Stimulated activated naive B cell treated with anti-CD40 and anti-IgM and Interleukin-4, amounts not matched to agents 10 μg/mL and 1 μg/mL and 100 μg/mL, for 72 hours (primary cell): ENCODE data around the gene TOMM7.

Experiments
- ATAC-seq, 2 donors: fragments of 150-1000 bp; cut with Tn5 transposase; replicated peaks; 2 replicates each; pipeline ENCODE4 v1.10.0; 2021; ENCODE audit warnings: moderate library complexity in 1 of 2
- DNase-seq: peaks from one replicate; pipeline ENCODE4 v3.0.0; 2021
- H3K27ac Mint-ChIP-seq: one replicate; pipeline ENCODE4 v1.8.0; 2022; ENCODE audit warnings: mild to moderate bottlenecking, mixed read lengths
- H3K27me3 Mint-ChIP-seq, 2 donors: one replicate each; pipeline ENCODE4 v1.8.0; 2022; ENCODE audit warnings: mixed read lengths in 2 of 2
- H3K36me3 Mint-ChIP-seq, 2 donors: one replicate each; pipeline ENCODE4 v1.8.0; 2022; ENCODE audit warnings: mixed read lengths in 2 of 2, mild to moderate bottlenecking in 1 of 2
- H3K4me1 Mint-ChIP-seq, 2 donors: one replicate each; pipeline ENCODE4 v1.8.0; 2022; ENCODE audit warnings: mixed read lengths in 2 of 2, mild to moderate bottlenecking in 1 of 2
- H3K4me3 Mint-ChIP-seq, 2 donors: one replicate each; pipeline ENCODE4 v1.8.0; 2022; ENCODE audit warnings: mild to moderate bottlenecking in 2 of 2, mixed read lengths in 2 of 2, moderate library complexity in 1 of 2
- H3K9me3 Mint-ChIP-seq, 2 donors: one replicate each; pipeline ENCODE4 v1.8.0; 2022; ENCODE audit warnings: mixed read lengths in 2 of 2, mild to moderate bottlenecking in 1 of 2

Gene TOMM7

DNA sequence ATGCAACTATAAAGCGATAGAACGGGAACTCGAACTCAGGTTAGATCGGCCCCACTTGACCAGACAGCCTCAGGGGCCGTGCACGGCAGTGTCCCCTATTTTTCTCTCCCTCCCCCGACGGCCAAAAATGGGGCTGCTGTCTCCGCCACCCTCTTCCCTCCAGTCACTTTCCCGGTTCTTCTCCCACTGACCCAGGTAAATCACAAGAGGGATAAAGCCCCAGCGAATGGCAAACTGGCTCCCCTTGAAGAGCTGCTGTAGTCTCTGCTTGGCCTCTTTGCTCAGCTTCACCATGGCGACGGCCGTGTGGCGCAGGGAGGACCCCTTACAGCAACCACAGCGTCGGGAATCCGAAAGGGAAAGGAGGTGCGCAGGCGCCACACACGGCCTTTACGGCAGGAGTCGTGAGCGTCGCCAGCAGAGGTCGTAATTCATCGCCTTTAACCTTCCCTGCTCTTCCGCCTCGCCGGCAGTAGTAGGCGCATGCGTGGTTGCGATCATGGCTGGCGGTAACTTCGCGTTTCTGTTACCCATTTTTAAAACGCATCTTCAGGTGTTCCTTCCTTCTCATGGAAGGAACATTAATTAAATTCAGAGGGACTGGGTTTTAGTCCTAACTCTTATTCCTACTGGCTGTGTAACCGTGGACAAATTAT, at the start of gene TOMM7:
Gene TOMM7, minus strand, starts transcription at position 364 of the 656 bp plus-strand sequence. Its CDS starts 70 bp downstream, at position 294.
- Mint-ChIP-seq H3K36me3 (peaks cover 8 to 16% of the 10 kb centered on the region in 2 donors), H3K9me3 (no peaks in the 10 kb centered on the region), H3K27me3 (peaks cover 13 to 19% of the 10 kb centered on the region in 2 donors), H3K4me3 (peak within 1 kb of the TSS; percentile 93 to 98), H3K27ac (peak within 1 kb of the TSS; percentile 99), H3K4me1 (peaks cover 7 to 33% of the 10 kb centered on the region in 2 donors)
- DNase-seq (peak; percentile 86), ATAC-seq (peak; percentile 96)

GRCh38 chr7:22872096-22872807, 49.6 kb upstream of the TOMM7 start:
- Mint-ChIP-seq H3K36me3 (peaks cover 19 to 22% of the 10 kb centered on the region in 2 donors), H3K9me3 (no peaks in the 10 kb centered on the region), H3K4me1 (peaks cover 21 to 27% of the 10 kb centered on the region in 2 donors), H3K27ac (no peak overlapping the region), H3K27me3 (no peaks in the 10 kb centered on the region), H3K4me3 (peak overlapping the region in 1 of 2 donors; percentile 15)
- ATAC-seq: peak; percentile 90 to 91
- no peak for DNase-seq

GRCh38 chr7:22871661-22872060, 49.0 kb upstream of the TOMM7 start:
- H3K27ac Mint-ChIP-seq: peak overlapping the region; percentile 27
- DNase-seq (no peak), ATAC-seq (no peak)
- peaks cover 21 to 32% of the 10 kb centered on the region in 2 donors for H3K4me1 Mint-ChIP-seq
- peak overlapping the region in 1 of 2 donors; percentile 15 for H3K4me3 Mint-ChIP-seq
- H3K27me3 Mint-ChIP-seq: no peaks in the 10 kb centered on the region
- peaks cover 20 to 22% of the 10 kb centered on the region in 2 donors for H3K36me3 Mint-ChIP-seq
- no peaks in the 10 kb centered on the region for H3K9me3 Mint-ChIP-seq

DNA sequence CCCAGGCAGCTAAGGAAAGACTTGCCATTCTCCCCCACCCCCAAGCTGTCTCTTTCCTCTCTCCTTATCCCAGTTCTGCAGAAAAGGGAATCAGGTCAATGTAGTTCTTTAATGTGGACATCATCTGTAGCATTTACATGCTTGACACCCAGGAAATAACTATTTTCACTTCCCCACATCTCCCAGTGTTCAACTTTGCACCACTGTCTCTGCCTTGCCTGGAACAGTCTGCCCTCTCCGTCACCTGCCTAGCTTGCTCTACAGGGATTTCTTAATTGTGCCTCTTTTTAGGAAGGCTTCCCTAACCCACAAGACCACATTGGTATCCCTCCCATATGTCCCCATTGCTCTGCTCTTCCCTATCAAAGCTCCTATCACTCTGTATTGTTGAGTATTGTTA, 45.9 kb upstream of the TOMM7 start:
- ATAC-seq: peak; percentile 28 to 32

DNA sequence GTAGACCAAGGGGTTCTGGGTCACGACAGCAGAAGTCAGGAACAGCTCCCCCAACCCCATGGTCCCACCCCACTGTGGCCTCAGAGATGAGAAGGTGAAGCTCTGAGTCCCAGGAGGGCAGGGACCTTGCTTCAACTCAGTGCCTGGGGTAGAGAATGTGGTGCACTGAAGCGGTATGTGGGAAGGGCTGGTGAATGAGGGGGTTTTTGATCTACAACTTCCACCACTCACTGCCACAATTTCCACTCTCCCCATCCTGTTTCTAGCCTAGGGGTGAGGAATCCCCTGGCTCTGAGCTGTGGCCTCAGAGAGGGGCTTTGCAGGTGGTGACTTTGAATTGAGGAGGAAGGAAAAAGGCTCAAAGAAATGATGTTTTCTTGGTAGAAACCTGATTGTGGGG, 44.9 kb upstream of the TOMM7 start:
- Mint-ChIP-seq H3K27ac (no peak overlapping the region), H3K9me3 (no peaks in the 10 kb centered on the region), H3K4me3 (no peak overlapping the region), H3K4me1 (peaks cover 39 to 54% of the 10 kb centered on the region in 2 donors), H3K36me3 (peaks cover 47 to 52% of the 10 kb centered on the region in 2 donors), H3K27me3 (no peaks in the 10 kb centered on the region)
- ATAC-seq (peak in 1 of 2 donors; percentile 15), DNase-seq (no peak)

More for the DNA sequence above, 45.9 kb upstream of the TOMM7 start:
- Mint-ChIP-seq H3K9me3 (no peaks in the 10 kb centered on the region), H3K27me3 (no peaks in the 10 kb centered on the region), H3K36me3 (peaks cover 39 to 44% of the 10 kb centered on the region in 2 donors), H3K4me3 (no peak overlapping the region), H3K27ac (no peak overlapping the region), H3K4me1 (peaks cover 38 to 55% of the 10 kb centered on the region in 2 donors)
- DNase-seq: no peak

DNA sequence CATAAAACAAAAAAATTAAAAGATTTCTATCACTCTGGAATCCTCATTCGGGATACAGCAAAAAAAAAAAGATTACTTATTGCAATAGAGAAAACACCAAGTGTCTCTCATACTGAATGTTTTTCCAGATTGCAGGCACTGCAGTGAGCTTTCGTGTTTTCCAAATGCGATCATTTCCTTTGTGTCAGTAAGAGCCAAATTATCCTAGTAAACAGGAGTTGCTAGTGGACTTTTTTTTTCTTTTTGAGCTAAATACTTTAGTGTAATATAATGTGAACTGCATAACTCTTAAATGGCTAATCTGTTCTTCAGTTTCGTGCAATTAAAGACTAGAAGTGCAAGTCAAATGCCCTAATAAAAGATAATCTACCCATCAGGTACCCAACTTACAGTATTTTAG, 44.4 kb upstream of the TOMM7 start:
- Mint-ChIP-seq H3K4me1 (peaks cover 33 to 49% of the 10 kb centered on the region in 2 donors), H3K4me3 (no peak overlapping the region), H3K27ac (no peak overlapping the region), H3K36me3 (peaks cover 51 to 56% of the 10 kb centered on the region in 2 donors), H3K27me3 (no peaks in the 10 kb centered on the region), H3K9me3 (no peaks in the 10 kb centered on the region)
- ATAC-seq (no peak), DNase-seq (no peak)

DNA sequence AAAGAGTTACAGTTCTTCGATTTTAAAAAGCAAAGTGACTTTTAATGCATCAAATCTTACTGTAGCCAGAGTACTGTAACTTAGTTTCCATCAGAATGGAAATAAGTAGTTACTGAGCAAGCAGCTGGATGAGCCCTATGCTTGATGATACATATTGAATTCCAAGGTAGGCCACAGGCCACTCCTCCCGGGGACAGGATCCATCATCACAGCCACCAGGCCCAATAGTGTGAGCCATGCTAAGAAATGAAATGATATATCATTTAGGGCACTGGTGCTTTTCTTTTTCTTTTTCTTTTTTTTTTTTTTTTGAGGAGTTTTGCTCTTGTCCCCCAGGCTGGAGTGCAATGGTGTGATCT, 42.9 kb upstream of the TOMM7 start:
- H3K4me3 Mint-ChIP-seq: no peak overlapping the region
- peaks cover 35 to 46% of the 10 kb centered on the region in 2 donors for H3K4me1 Mint-ChIP-seq
- H3K9me3 Mint-ChIP-seq: no peaks in the 10 kb centered on the region
- ATAC-seq: no peak
- no peaks in the 10 kb centered on the region for H3K27me3 Mint-ChIP-seq
- DNase-seq: no peak
- H3K27ac Mint-ChIP-seq: peak overlapping the region; percentile 86
- peaks cover 55 to 65% of the 10 kb centered on the region in 2 donors for H3K36me3 Mint-ChIP-seq

- DNase-seq (peak; percentile 12), ATAC-seq (peak; percentile 48 to 51)
- Mint-ChIP-seq H3K27me3 (no peaks in the 10 kb centered on the region), H3K36me3 (peaks cover 54 to 64% of the 10 kb centered on the region in 2 donors), H3K9me3 (no peaks in the 10 kb centered on the region), H3K27ac (peak overlapping the region; percentile 86), H3K4me3 (peak overlapping the region in 1 of 2 donors; percentile 5), H3K4me1 (peaks cover 37 to 46% of the 10 kb centered on the region in 2 donors)
Measured at GRCh38 chr7:22864855-22865601, 42.4 kb upstream of the TOMM7 start.

DNA sequence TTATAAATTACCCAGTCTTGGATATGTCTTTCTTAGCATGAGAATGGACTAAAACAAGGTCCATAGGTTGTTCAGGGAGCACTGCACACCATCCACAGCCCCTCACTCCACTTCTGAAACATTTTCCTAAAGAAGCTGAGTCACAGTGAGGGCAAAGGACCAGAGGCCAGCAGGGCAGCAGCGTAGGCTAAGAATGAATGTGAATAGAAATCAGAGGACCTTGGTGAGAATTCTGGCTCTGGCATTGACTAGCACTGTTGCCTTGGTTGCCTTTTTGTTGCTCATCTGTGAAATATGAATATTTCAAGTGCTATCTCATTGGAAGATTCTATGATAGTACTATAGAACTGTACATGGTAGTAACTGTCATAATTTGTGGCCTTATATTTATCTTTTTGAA, 41.7 kb upstream of the TOMM7 start:
- Mint-ChIP-seq H3K36me3 (peaks cover 55 to 66% of the 10 kb centered on the region in 2 donors), H3K27me3 (no peaks in the 10 kb centered on the region), H3K4me3 (no peak overlapping the region), H3K4me1 (peaks cover 37 to 47% of the 10 kb centered on the region in 2 donors), H3K27ac (no peak overlapping the region), H3K9me3 (no peaks in the 10 kb centered on the region)
- no peak for DNase-seq
- ATAC-seq: no peak

DNA sequence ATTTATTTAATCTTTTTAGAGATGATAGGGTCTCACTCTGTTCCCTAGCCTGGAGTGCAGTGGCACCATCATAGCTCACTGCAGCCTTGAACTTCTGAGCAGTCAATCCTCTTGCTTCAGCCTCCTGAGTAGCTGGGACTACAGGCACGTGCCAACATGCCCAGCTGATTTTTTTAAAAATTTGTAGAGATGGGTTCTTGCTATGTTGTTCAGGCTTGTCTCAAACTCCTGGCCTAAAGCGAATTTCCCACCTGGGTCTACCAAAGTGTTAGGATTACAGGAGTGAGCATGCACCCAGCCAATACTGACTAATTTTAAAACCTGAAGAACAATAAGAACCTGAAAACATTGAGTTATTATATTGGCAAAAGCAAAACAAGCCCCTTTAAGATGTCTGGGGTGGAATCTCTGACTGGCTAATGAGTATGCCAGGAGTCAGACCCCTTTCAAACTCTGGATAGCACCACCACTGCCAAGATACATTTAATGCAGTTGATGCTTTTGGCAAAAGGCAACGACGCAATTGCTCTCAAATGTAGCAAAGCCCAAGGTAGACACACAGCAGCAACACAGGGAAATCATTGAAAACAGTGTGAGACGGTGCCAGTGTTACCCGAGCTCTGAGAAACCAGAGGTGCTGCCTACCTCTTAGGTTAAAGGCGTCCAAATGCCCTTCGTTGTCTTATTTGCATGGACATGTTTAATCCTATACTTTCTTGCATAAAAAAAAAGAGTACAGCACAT, 40.7 kb upstream of the TOMM7 start:
- peaks cover 56 to 67% of the 10 kb centered on the region in 2 donors for H3K36me3 Mint-ChIP-seq
- no peak overlapping the region for H3K27ac Mint-ChIP-seq
- no peaks in the 10 kb centered on the region for H3K27me3 Mint-ChIP-seq
- ATAC-seq: no peak
- DNase-seq: no peak
- H3K4me1 Mint-ChIP-seq: peaks cover 41 to 50% of the 10 kb centered on the region in 2 donors
- H3K4me3 Mint-ChIP-seq: no peak overlapping the region
- H3K9me3 Mint-ChIP-seq: no peaks in the 10 kb centered on the region

DNA sequence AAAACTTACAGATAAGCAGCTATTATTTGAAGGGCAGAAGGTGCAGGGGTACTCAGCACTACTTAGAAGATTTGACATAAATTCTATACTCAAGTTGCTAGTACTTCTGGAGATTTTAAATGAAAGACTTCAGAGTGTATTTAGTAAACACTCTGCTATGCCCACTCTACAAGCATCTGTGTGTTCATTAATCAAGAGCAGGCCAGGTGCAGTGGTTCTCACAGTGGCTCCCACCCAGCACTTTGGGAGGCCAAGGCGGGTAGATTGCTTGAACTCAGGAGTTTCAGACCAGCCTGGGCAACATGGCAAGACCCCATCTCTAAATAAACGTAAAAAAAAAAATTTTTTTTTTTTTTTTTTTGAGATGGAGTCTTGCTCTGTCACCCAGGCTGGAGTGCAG, 38.9 kb upstream of the TOMM7 start:
- no peaks in the 10 kb centered on the region for H3K9me3 Mint-ChIP-seq
- ATAC-seq (no peak), DNase-seq (no peak)
- peaks cover 56 to 72% of the 10 kb centered on the region in 2 donors for H3K36me3 Mint-ChIP-seq
- H3K27me3 Mint-ChIP-seq: no peaks in the 10 kb centered on the region
- no peak overlapping the region for H3K27ac Mint-ChIP-seq
- H3K4me1 Mint-ChIP-seq: peaks cover 32 to 40% of the 10 kb centered on the region in 2 donors
- H3K4me3 Mint-ChIP-seq: no peak overlapping the region

- no peak overlapping the region for H3K4me3 Mint-ChIP-seq
- no peak overlapping the region for H3K27ac Mint-ChIP-seq
- DNase-seq (no peak), ATAC-seq (peak in 1 of 2 donors; percentile 28)
- H3K27me3 Mint-ChIP-seq: no peaks in the 10 kb centered on the region
- no peaks in the 10 kb centered on the region for H3K9me3 Mint-ChIP-seq
- H3K36me3 Mint-ChIP-seq: peaks cover 58 to 74% of the 10 kb centered on the region in 2 donors
- peaks cover 30 to 42% of the 10 kb centered on the region in 2 donors for H3K4me1 Mint-ChIP-seq
Measured at GRCh38 chr7:22860784-22861482, 38.3 kb upstream of the TOMM7 start.

DNA sequence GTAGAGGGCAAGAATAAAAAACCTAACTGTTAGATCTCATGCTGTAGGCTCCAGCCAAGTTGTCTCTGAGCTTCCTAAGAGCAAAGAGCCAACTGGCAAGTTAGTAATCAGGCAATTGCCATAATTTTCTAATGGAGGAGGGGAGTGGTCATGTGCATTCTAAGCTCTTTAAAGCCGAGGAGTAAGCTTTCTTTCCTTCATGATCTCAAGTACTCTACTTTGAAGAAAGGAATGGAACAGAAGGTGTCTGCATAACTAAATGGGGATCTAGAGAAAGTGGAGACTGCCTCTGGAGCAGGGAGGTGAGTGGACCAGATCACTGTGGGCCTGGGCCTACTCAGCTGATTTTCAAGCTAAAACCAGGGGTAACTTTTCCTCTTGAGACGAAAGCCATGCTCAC, 37.7 kb upstream of the TOMM7 start:
- no peak for ATAC-seq
- no peaks in the 10 kb centered on the region for H3K27me3 Mint-ChIP-seq
- H3K36me3 Mint-ChIP-seq: peaks cover 58 to 72% of the 10 kb centered on the region in 2 donors
- no peak overlapping the region for H3K4me3 Mint-ChIP-seq
- no peaks in the 10 kb centered on the region for H3K9me3 Mint-ChIP-seq
- no peak for DNase-seq
- H3K27ac Mint-ChIP-seq: no peak overlapping the region
- peaks cover 30 to 45% of the 10 kb centered on the region in 2 donors for H3K4me1 Mint-ChIP-seq
